Measurements from ENCODE around the gene SIK1. TPM values are rescaled to one million over a fixed set of nuclear protein-coding genes. Genes with fewer than 3 reads are reported as not detected.

The SIK1 gene
- total RNA-seq, 1 experiment from 2014 or later = 32.3 TPM

- DNase-seq (ENCODE audit: low read depth, low spot score) (no peak), ATAC-seq (no peak)
- Histone ChIP-seq H3K27me3 (ENCODE audit: control insufficient read depth, insufficient read depth, low read length) (no peaks in the 10 kb centered on the region), H3K4me3 (ENCODE audit: low read depth in 2 of 2, low read length in 2 of 2) (no peak overlapping the region), H3K36me3 (ENCODE audit: control insufficient read depth, insufficient read depth, low read length) (no peaks in the 10 kb centered on the region), H3K27ac (ENCODE audit: low read length) (no peak overlapping the region), H3K4me1 (ENCODE audit: control insufficient read depth, insufficient read depth, low read length) (no peaks in the 10 kb centered on the region), H3K9me3 (ENCODE audit: control insufficient read depth, insufficient read depth, low read depth, low read length) (no peaks in the 10 kb centered on the region)
- BruUV-seq (replicated peaks) = no TSS peak
- TF ChIP-seq, protein P1, sequence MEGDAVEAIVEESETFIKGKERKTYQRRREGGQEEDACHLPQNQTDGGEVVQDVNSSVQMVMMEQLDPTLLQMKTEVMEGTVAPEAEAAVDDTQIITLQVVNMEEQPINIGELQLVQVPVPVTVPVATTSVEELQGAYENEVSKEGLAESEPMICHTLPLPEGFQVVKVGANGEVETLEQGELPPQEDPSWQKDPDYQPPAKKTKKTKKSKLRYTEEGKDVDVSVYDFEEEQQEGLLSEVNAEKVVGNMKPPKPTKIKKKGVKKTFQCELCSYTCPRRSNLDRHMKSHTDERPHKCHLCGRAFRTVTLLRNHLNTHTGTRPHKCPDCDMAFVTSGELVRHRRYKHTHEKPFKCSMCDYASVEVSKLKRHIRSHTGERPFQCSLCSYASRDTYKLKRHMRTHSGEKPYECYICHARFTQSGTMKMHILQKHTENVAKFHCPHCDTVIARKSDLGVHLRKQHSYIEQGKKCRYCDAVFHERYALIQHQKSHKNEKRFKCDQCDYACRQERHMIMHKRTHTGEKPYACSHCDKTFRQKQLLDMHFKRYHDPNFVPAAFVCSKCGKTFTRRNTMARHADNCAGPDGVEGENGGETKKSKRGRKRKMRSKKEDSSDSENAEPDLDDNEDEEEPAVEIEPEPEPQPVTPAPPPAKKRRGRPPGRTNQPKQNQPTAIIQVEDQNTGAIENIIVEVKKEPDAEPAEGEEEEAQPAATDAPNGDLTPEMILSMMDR (IDR thresholded peaks at IDR 0.05) = no peak
- no peak for TF ChIP-seq POLR2AphosphoS5 (IDR thresholded peaks at IDR 0.05; ENCODE audit: low read depth, low read length)
- no peak for TF ChIP-seq TCF7L2 (IDR thresholded peaks at IDR 0.05; ENCODE audit: low read depth, low read length)
- no peak for TF ChIP-seq SIN3A (IDR thresholded peaks at IDR 0.05; ENCODE audit: borderline replicate concordance, insufficient read depth, low read depth, low read length)
- TF ChIP-seq, protein P2, sequence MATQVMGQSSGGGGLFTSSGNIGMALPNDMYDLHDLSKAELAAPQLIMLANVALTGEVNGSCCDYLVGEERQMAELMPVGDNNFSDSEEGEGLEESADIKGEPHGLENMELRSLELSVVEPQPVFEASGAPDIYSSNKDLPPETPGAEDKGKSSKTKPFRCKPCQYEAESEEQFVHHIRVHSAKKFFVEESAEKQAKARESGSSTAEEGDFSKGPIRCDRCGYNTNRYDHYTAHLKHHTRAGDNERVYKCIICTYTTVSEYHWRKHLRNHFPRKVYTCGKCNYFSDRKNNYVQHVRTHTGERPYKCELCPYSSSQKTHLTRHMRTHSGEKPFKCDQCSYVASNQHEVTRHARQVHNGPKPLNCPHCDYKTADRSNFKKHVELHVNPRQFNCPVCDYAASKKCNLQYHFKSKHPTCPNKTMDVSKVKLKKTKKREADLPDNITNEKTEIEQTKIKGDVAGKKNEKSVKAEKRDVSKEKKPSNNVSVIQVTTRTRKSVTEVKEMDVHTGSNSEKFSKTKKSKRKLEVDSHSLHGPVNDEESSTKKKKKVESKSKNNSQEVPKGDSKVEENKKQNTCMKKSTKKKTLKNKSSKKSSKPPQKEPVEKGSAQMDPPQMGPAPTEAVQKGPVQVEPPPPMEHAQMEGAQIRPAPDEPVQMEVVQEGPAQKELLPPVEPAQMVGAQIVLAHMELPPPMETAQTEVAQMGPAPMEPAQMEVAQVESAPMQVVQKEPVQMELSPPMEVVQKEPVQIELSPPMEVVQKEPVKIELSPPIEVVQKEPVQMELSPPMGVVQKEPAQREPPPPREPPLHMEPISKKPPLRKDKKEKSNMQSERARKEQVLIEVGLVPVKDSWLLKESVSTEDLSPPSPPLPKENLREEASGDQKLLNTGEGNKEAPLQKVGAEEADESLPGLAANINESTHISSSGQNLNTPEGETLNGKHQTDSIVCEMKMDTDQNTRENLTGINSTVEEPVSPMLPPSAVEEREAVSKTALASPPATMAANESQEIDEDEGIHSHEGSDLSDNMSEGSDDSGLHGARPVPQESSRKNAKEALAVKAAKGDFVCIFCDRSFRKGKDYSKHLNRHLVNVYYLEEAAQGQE (IDR thresholded peaks at IDR 0.05; ENCODE audit: insufficient read depth in 1 of 2, low read depth in 2 of 2, low read length in 1 of 2) = no peak
- intact Hi-C loops (cut with micrococcal nuclease; ENCODE audit: unreplicated experiment) = no loop called here
- CTCF ChIA-PET = no interaction called here
- in situ Hi-C loops (cut with HindIII; ENCODE audit: low pct_unique_long_range_greater_than_20kb, low sequenced_read_pairs) = no loop called here
- POLR2A ChIA-PET = no interaction called here
Observed at GRCh38 chr21:43369124-43369523, 57.8 kb downstream of the SIK1 start.

GRCh38 chr21:43368685-43369084, 58.2 kb downstream of the SIK1 start:
- H3K4me1 ChIP-seq (ENCODE audit: control insufficient read depth, insufficient read depth, low read length) = no peaks in the 10 kb centered on the region
- in situ Hi-C loops (cut with HindIII; ENCODE audit: low pct_unique_long_range_greater_than_20kb, low sequenced_read_pairs) = no loop called here

More at GRCh38 chr21:43368685-43369084, 58.2 kb downstream of the SIK1 start:
- Histone ChIP-seq H3K27me3 (ENCODE audit: control insufficient read depth, insufficient read depth, low read length) (no peaks in the 10 kb centered on the region), H3K9me3 (ENCODE audit: control insufficient read depth, insufficient read depth, low read depth, low read length) (no peaks in the 10 kb centered on the region), H3K36me3 (ENCODE audit: control insufficient read depth, insufficient read depth, low read length) (no peaks in the 10 kb centered on the region), H3K4me3 (ENCODE audit: low read depth in 2 of 2, low read length in 2 of 2) (no peak overlapping the region), H3K27ac (ENCODE audit: low read length) (no peak overlapping the region)
- DNase-seq (ENCODE audit: low read depth, low spot score) (no peak), ATAC-seq (no peak)
- intact Hi-C loops (cut with micrococcal nuclease; ENCODE audit: unreplicated experiment) = no loop called here
- ChIA-PET POLR2A (no interaction called here), CTCF (no interaction called here)
- BruUV-seq (replicated peaks) = no TSS peak
- TF ChIP-seq, protein P1 (IDR thresholded peaks at IDR 0.05) = no peak
- TF ChIP-seq, protein P2 (IDR thresholded peaks at IDR 0.05; ENCODE audit: insufficient read depth in 1 of 2, low read depth in 2 of 2, low read length in 1 of 2) = no peak
- TF ChIP-seq POLR2AphosphoS5 (IDR thresholded peaks at IDR 0.05; ENCODE audit: low read depth, low read length) (no peak), SIN3A (IDR thresholded peaks at IDR 0.05; ENCODE audit: borderline replicate concordance, insufficient read depth, low read depth, low read length) (no peak), TCF7L2 (IDR thresholded peaks at IDR 0.05; ENCODE audit: low read depth, low read length) (no peak)
